ENCODE data around the gene DDC. TPM values are rescaled to one million over a fixed set of nuclear protein-coding genes. Genes with fewer than 3 reads are reported as not detected.
"Not testable (repeated sequence)": the region's sequence is repeated elsewhere in the genome, so short reads cannot be mapped to it uniquely, and the experiment has no call there.

Gene DDC
- total RNA-seq, 2 donors from 2014 or later, result 6.6 to 17.1 TPM

DNA sequence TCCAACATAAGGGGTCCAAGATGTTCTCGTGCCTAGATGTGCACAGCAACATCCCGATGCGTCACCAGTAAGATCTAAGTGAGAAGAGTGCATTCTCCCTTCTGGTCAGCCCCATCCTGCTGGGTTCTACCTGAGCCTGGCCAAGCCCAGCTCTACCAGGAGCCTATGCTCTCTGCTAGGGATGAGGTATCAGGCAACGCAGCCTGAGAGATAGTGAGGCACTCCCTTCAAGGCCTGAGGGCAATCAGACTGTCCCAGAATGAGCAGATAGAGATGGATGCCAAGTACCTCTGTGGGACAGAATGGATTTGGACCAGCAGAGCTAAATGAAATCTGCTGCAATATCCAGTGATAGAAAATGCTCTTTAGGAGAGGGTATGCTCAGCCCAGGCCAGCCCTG lies 26.7 kb downstream of the DDC start:
- WGBS, 2 donors, result 95 to 100% methylated on average over 3 to 4 of the region's 4 CpGs
- intact Hi-C loops (cut with DNase I), result loop anchor here (2.0 kb wide), 1 partner anchor 14 kb away; no protein-coding TSS in a partner anchor
- no peak overlapping the region for H3K4me3 ChIP-seq
- no peaks in the 10 kb centered on the region for H3K27me3 ChIP-seq
- H3K4me1 ChIP-seq, result peaks cover 13% of the 10 kb centered on the region
- DNase-seq (no peak), ATAC-seq (no peak)
- TF ChIP-seq POLR2A (IDR thresholded peaks at IDR 0.05), result no peak
- TF ChIP-seq, protein P1, sequence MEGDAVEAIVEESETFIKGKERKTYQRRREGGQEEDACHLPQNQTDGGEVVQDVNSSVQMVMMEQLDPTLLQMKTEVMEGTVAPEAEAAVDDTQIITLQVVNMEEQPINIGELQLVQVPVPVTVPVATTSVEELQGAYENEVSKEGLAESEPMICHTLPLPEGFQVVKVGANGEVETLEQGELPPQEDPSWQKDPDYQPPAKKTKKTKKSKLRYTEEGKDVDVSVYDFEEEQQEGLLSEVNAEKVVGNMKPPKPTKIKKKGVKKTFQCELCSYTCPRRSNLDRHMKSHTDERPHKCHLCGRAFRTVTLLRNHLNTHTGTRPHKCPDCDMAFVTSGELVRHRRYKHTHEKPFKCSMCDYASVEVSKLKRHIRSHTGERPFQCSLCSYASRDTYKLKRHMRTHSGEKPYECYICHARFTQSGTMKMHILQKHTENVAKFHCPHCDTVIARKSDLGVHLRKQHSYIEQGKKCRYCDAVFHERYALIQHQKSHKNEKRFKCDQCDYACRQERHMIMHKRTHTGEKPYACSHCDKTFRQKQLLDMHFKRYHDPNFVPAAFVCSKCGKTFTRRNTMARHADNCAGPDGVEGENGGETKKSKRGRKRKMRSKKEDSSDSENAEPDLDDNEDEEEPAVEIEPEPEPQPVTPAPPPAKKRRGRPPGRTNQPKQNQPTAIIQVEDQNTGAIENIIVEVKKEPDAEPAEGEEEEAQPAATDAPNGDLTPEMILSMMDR (IDR thresholded peaks at IDR 0.05), result no peak
- no peak overlapping the region for H3K27ac ChIP-seq
- no peaks in the 10 kb centered on the region for H3K9me3 ChIP-seq
- H3K36me3 ChIP-seq (replicated peaks in 1 of 2; ENCODE audit: insufficient read depth in 1 of 2, low read depth in 2 of 2), result no peaks in the 10 kb centered on the region

DNA sequence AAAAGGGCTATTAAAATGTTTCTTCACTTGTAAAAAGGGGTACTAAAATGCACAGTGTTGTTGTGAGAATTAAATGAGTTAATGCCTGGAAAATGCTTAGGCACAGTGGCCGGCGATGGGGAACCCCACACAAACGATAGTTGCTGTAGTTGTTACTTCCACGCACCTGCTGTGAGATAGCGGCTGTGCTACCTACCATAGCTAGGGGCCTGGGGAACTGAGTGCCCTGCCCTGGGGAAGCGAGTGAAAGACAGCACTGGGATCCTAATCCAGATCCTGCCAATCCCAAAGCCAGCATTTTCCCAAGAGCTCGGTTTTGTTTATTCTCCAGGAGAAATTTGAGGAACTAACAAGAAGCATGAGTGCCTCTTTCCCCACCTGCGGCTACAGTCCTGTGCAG lies 27.8 kb downstream of the DDC start:
- H3K36me3 ChIP-seq (replicated peaks in 1 of 2; ENCODE audit: insufficient read depth in 1 of 2, low read depth in 2 of 2), result no peaks in the 10 kb centered on the region
- intact Hi-C loops (cut with DNase I), result no loop called here
- ATAC-seq, result no peak
- H3K4me1 ChIP-seq, result peaks cover 15% of the 10 kb centered on the region
- no peak for DNase-seq
- H3K4me3 ChIP-seq, result no peak overlapping the region
- H3K27ac ChIP-seq, result no peak overlapping the region
- H3K27me3 ChIP-seq, result no peaks in the 10 kb centered on the region
- H3K9me3 ChIP-seq, result no peaks in the 10 kb centered on the region
- no peak for TF ChIP-seq POLR2A (IDR thresholded peaks at IDR 0.05)
- TF ChIP-seq, protein P1 (IDR thresholded peaks at IDR 0.05), result no peak
- WGBS, 2 donors, result 87 to 90% methylated on average over 8 of the region's 8 CpGs

DNA sequence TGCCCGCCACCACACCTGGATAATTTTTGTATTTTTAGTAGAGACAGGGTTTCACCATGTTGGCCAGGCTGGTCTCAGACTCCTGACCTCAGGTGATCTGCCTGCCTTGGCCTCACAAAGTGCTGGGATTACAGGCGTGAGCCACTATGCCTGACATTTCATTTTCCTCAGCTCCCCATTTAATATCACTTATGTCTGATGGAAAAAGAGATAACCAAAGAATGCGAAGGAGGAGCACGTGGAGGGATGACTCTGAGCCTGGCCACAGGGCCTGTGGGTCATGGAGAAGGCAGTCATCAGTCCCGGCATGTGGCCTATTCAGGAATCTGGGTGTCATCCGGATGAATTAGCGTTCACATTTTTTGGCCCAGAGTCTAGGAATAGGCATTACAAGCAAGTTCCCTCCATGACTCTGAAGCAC lies 29.9 kb downstream of the DDC start:
- H3K9me3 ChIP-seq; H3K36me3 ChIP-seq (replicated peaks in 1 of 2; ENCODE audit: insufficient read depth in 1 of 2, low read depth in 2 of 2); H3K4me3 ChIP-seq; ATAC-seq; H3K27ac ChIP-seq; intact Hi-C loops (cut with DNase I); H3K27me3 ChIP-seq: not testable (repeated sequence)
- peak in 1 of 4 donors; percentile 9 for DNase-seq
- 87 to 94% methylated on average over 7 of the region's 7 CpGs for WGBS, 2 donors
- H3K4me1 ChIP-seq, result peaks cover 32% of the 10 kb centered on the region

DNA sequence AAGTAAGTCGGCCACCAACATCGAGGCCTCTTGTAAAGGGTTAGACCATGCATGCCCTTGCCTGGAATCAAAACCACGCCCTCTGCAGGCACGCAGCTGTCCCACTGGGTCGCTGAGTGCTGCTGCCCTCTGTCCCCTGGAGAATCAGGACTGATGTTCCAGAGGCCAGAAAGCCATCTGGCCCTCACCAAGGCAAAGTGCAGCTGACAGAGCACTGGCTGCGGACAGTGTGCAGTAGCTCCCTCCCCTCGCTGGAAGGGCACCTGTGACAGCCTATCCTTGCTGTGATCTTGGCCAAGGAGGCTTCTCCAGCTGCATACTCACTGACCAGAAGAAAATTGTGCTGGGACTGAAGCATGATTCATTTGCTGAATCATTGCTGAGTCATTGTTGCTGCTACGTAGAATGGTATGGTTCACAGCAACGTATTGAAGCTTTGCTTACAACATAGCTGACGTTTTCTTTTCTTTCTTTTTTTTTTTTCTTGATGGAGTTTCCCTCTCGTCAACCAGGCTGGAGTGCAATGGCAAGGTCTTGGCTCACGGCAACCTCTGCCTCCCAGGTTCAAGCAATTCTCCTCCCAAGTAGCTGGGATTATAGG lies 30.4 kb downstream of the DDC start:
- TF ChIP-seq POLR2A (IDR thresholded peaks at IDR 0.05), result no peak
- TF ChIP-seq, protein P1 (IDR thresholded peaks at IDR 0.05), result no peak
- no peaks in the 10 kb centered on the region for H3K27me3 ChIP-seq
- H3K36me3 ChIP-seq (replicated peaks in 1 of 2; ENCODE audit: insufficient read depth in 1 of 2, low read depth in 2 of 2), result no peaks in the 10 kb centered on the region
- ATAC-seq (no peak), DNase-seq (peak in 1 of 4 donors; percentile 19)
- no peak overlapping the region for H3K4me3 ChIP-seq
- H3K27ac ChIP-seq, result no peak overlapping the region
- H3K9me3 ChIP-seq, result no peaks in the 10 kb centered on the region
- peaks cover 32% of the 10 kb centered on the region for H3K4me1 ChIP-seq
- 68 to 83% methylated on average over 12 of the region's 12 CpGs for WGBS, 2 donors
- intact Hi-C loops (cut with DNase I), result no loop called here

DNA sequence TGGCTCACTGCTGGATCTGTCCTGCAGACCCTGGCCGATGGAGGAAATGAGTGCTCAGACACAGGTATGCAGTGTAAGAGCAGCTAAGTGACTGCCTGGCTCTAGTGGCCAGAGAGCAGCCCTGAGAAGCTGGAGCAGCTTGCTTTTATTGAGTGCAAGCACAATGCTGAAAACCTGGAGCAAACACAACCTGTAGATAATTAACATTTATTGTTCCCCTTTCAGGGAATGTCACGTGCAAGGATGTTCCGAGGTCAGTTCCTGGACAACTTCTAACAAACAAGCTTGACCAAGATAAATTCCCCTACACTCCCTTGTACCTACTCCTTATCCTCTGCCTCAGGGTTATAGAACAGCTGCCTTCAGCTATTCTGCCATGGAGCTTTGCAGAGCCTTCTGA lies 31.3 kb downstream of the DDC start:
- Histone ChIP-seq H3K36me3 (replicated peaks in 1 of 2; ENCODE audit: insufficient read depth in 1 of 2, low read depth in 2 of 2) (no peaks in the 10 kb centered on the region), H3K9me3 (no peaks in the 10 kb centered on the region), H3K4me1 (peaks cover 35% of the 10 kb centered on the region), H3K27ac (peak overlapping the region in 2 of 4 donors; percentile 41 to 47), H3K4me3 (no peak overlapping the region), H3K27me3 (no peaks in the 10 kb centered on the region)
- ATAC-seq (peak; percentile 10), DNase-seq (peak in 2 of 4 donors; percentile 20 to 47)
- 29 to 34% methylated on average over 3 of the region's 3 CpGs for WGBS, 2 donors
- TF ChIP-seq, protein P1 (IDR thresholded peaks at IDR 0.05), result no peak
- no peak for TF ChIP-seq POLR2A (IDR thresholded peaks at IDR 0.05)
- intact Hi-C loops (cut with DNase I), result no loop called here
